SK-N-SH (cell line): ENCODE measurements around the gene PPAT. TPM values are rescaled to one million over a fixed set of nuclear protein-coding genes. Genes with fewer than 3 reads are reported as not detected.

Experiments
- CTCF ChIA-PET: fragments of 300-600, 350-600 bp; formaldehyde crosslinking; extraction: SDS; loops from one replicate; lab custom pipeline; 2021; lab: Yijun Ruan, JAX
- POLR2A ChIA-PET: fragments of 350-600 bp; sonication (Branson Sonifier 250); formaldehyde crosslinking; extraction: SDS; loops from one replicate; lab custom pipeline; 2020; ENCODE audit warnings: antibody characterized with exemption, inconsistent platforms; lab: Yijun Ruan, JAX
- DNase-seq: peaks from one replicate; pipeline ENCODE4 v3.0.0; 2012
- H2AFZ ChIP-seq: fragments of 200-600 bp; sonication (generic); 2 replicates; pipeline ENCODE4 v1.8.1; 2016; ENCODE audit warnings: antibody characterized with exemption, mild to moderate bottlenecking, low read depth
- H3F3A ChIP-seq: fragments of 200-600 bp; sonication (generic); replicated peaks from 2 replicates; pipeline ENCODE3; 2016; ENCODE audit warnings: antibody characterized with exemption, mild to moderate bottlenecking; ENCODE audit not compliant: insufficient read depth
- H3K27ac ChIP-seq, 2 experiments: fragments of 200-500 bp in 1 of 2; fragments of 200-600 bp in 1 of 2; sonication (Bioruptor generic) in 1 of 2; sonication (generic), shearing (Covaris generic) in 1 of 2; 2 replicates each; pipeline versions ENCODE4 v1.5.1 to v1.6.1; 2014 to 2016; ENCODE audit warnings: low read depth in 2 of 2, inconsistent platforms in 1 of 2, low read length in 1 of 2, mild to moderate bottlenecking in 1 of 2, mixed read lengths in 1 of 2
- H3K27me3 ChIP-seq: fragments of 200-600 bp; sonication (generic), shearing (Covaris generic); 2 replicates; pipeline ENCODE4 v1.6.1; 2016; ENCODE audit warnings: mixed run types; ENCODE audit not compliant: insufficient read depth
- H3K36me3 ChIP-seq, 2 experiments: fragments of 200-500 bp in 1 of 2; fragments of 200-600 bp in 1 of 2; sonication (Bioruptor generic) in 1 of 2; sonication (generic) in 1 of 2; replicated peaks in 1 of 2; 2 replicates each; pipeline versions ENCODE3 to v1.5.1; 2014 to 2016; ENCODE audit warnings: low read length in 1 of 2, mild to moderate bottlenecking in 1 of 2; ENCODE audit not compliant: insufficient read depth in 2 of 2, control insufficient read depth in 1 of 2
- H3K4me1 ChIP-seq, 2 experiments: fragments of 200-500 bp in 1 of 2; fragments of 200-600 bp in 1 of 2; sonication (Bioruptor generic) in 1 of 2; sonication (generic), shearing (Covaris generic) in 1 of 2; 2 replicates each; pipeline versions ENCODE4 v1.5.1 to v1.6.1; 2014 to 2016; ENCODE audit warnings: low read depth in 1 of 2, low read length in 1 of 2, mixed run types in 1 of 2; ENCODE audit not compliant: insufficient read depth in 2 of 2, control insufficient read depth in 1 of 2
- H3K4me2 ChIP-seq: fragments of 200-600 bp; sonication (generic), shearing (Covaris generic); 2 replicates; pipeline ENCODE4 v1.6.1; 2017; ENCODE audit warnings: mixed run types
- H3K4me3 ChIP-seq, 2 experiments: fragments of 200-500 bp in 1 of 2; fragments of 200-600 bp in 1 of 2; sonication (Bioruptor generic) in 1 of 2; sonication (generic), shearing (Covaris generic) in 1 of 2; 2 replicates each; pipeline versions ENCODE4 v1.5.1 to v1.8.1; 2014 to 2016; ENCODE audit warnings: low read depth in 2 of 2, inconsistent platforms in 1 of 2, low read length in 1 of 2, mild to moderate bottlenecking in 1 of 2, mixed read lengths in 1 of 2, moderate library complexity in 1 of 2
- H3K79me2 ChIP-seq: fragments of 200-600 bp; sonication (generic); 2 replicates; pipeline ENCODE4 v1.8.1; 2017; ENCODE audit warnings: mild to moderate bottlenecking; ENCODE audit not compliant: insufficient read depth
- H3K9ac ChIP-seq: fragments of 200-600 bp; sonication (generic); 2 replicates; pipeline ENCODE4 v1.6.1; 2017; ENCODE audit warnings: mixed run types
- H3K9me2 ChIP-seq: fragments of 200-600 bp; sonication (generic); 2 replicates; pipeline ENCODE4 v1.6.1; 2017; ENCODE audit warnings: mixed run types
- H3K9me3 ChIP-seq: fragments of 200-600 bp; sonication (generic); 2 replicates; pipeline ENCODE4 v1.6.1; 2017; ENCODE audit warnings: mixed run types, mild to moderate bottlenecking, moderate library complexity
- H4K20me1 ChIP-seq: fragments of 200-600 bp; sonication (generic); 2 replicates; pipeline ENCODE4 v1.6.1; 2017; ENCODE audit warnings: mild to moderate bottlenecking, mixed run types; ENCODE audit not compliant: insufficient read depth
- ELF1 ChIP-seq: IDR thresholded peaks from 2 replicates; pipeline ENCODE4 v1.4.0; 2012
- EZH2phosphoT487 ChIP-seq: fragments of 200-600 bp; sonication (generic); IDR thresholded peaks from 2 replicates; pipeline ENCODE4 v1.6.1; 2017; ENCODE audit warnings: low read depth, mixed run types, mild to moderate bottlenecking, antibody characterized with exemption, moderate library complexity, borderline replicate concordance
- FOXM1 ChIP-seq: IDR thresholded peaks from 2 replicates; pipeline ENCODE4 v1.4.0; 2012; ENCODE audit warnings: low read depth, mild to moderate bottlenecking
- IRF3 ChIP-seq: fragments of 150-350 bp; IDR thresholded peaks from 2 replicates; pipeline ENCODE4 v1.6.1; 2016; ENCODE audit warnings: mild to moderate bottlenecking, low read depth, low read length
- MEF2A ChIP-seq: IDR thresholded peaks from 2 replicates; pipeline ENCODE4 v1.4.0; 2012; ENCODE audit warnings: low read depth, borderline replicate concordance
- NFIC ChIP-seq: IDR thresholded peaks from 2 replicates; pipeline ENCODE4 v1.4.0; 2012; ENCODE audit warnings: borderline replicate concordance
- PBX3 ChIP-seq: IDR thresholded peaks from 2 replicates; pipeline ENCODE4; 2012
- RAD21 ChIP-seq: IDR thresholded peaks from 2 replicates; pipeline ENCODE4 v1.6.1; 2012; ENCODE audit warnings: mild to moderate bottlenecking, low read length
- REST ChIP-seq: IDR thresholded peaks from 2 replicates; pipeline ENCODE4 v1.6.1; 2012; ENCODE audit warnings: mild to moderate bottlenecking, low read depth, low read length, moderate library complexity
- TAF1 ChIP-seq: IDR thresholded peaks from 2 replicates; pipeline ENCODE4 v1.6.1; 2012; ENCODE audit warnings: low read depth, mild to moderate bottlenecking, low read length, moderate library complexity, borderline replicate concordance
- TCF12 ChIP-seq: IDR thresholded peaks from 2 replicates; pipeline ENCODE4 v1.4.0; 2012
- WGBS: methylation state at CpG from one replicate; pipeline ENCODE4 v1.1.6; 2017; ENCODE audit warnings: low lambda C conversion rate; 5-methylcytosine and 5-hydroxymethylcytosine counted together
- polyA plus RNA-seq, 3 experiments: library from polyadenylated mRNA; depleted of rRNA; stranded (reverse); fragments of >200 nt; gene quantifications; 2 replicates each; pipeline ENCODE4 v1.2.3, GENCODE V29; 2012

The PPAT gene
- polyA plus RNA-seq, 1 of the 3 experiments (the other 2 are of a cell fraction), result 7.4 TPM

- peaks cover 21 to 22% of the 10 kb centered on the region in 2 experiments for H3K36me3 ChIP-seq
- peaks cover 12% of the 10 kb centered on the region for H3F3A ChIP-seq
- peak overlapping the region in 1 of 2 experiments; percentile 3; a peak in 1 of 4 replicates for H3K27ac ChIP-seq
- H3K9ac ChIP-seq, result no peak overlapping the region
- H3K9me2 ChIP-seq, result no peaks in the 10 kb centered on the region
- peaks cover 12% of the 10 kb centered on the region; the same call in 1 of the 2 replicates for H4K20me1 ChIP-seq
- H3K27me3 ChIP-seq, result no peaks in the 10 kb centered on the region
- peaks cover 85% of the 10 kb centered on the region for H3K79me2 ChIP-seq
- H3K4me1 ChIP-seq, result peaks cover 2 to 7% of the 10 kb centered on the region in 2 experiments; a peak in 3 of 4 replicates
- no peak overlapping the region for H3K4me3 ChIP-seq
- ChIA-PET POLR2A (no interaction called here), CTCF (interaction anchor here (0.9 to 1.3 kb wide), 3 partner anchors 13 to 361 kb away, joined by 3 to 6 read pairs (median 3); no protein-coding TSS in a partner anchor)
- no peak for DNase-seq
- H2AFZ ChIP-seq, result no peak overlapping the region
- no peak overlapping the region for H3K4me2 ChIP-seq
- TF ChIP-seq MEF2A (no peak), EZH2phosphoT487 (no peak), TCF12 (no peak), PBX3 (no peak), REST (no peak), RAD21 (no peak), FOXM1 (no peak), NFIC (no peak), ELF1 (no peak)
- 87% methylated on average over 2 of the region's 2 CpGs for WGBS
- no peaks in the 10 kb centered on the region for H3K9me3 ChIP-seq
These were observed 3.4 kb upstream of the PPAT start for GRCh38 chr4:56438766-56439165.

- no peaks in the 10 kb centered on the region for H3K27me3 ChIP-seq
- H3F3A ChIP-seq, result peaks cover 13% of the 10 kb centered on the region
- peak overlapping the region; percentile 74 to 87 for H3K4me3 ChIP-seq
- peak; percentile 64 for DNase-seq
- peaks cover 1 to 6% of the 10 kb centered on the region in 2 experiments; a peak in 3 of 4 replicates for H3K4me1 ChIP-seq
- peak overlapping the region; percentile 97 for H3K4me2 ChIP-seq
- ChIA-PET POLR2A (interaction anchor here (0.7 to 2.9 kb wide), 4 partner anchors 9 to 47 kb away, joined by 3 to 29 read pairs (median 11); partner anchors contain the start of genes AASDH and SRP72), CTCF (interaction anchor here (1.0 to 2.6 kb wide), 4 partner anchors 10 to 966 kb away, joined by 3 to 21 read pairs (median 4); partner anchors contain the start of gene AASDH)
- H3K9me2 ChIP-seq, result no peaks in the 10 kb centered on the region
- peak overlapping the region; percentile 89 for H3K9ac ChIP-seq
- H2AFZ ChIP-seq, result peak overlapping the region; percentile 80
- no peaks in the 10 kb centered on the region for H3K9me3 ChIP-seq
- 0% methylated on average over 7 of the region's 15 CpGs for WGBS
- peaks cover 4% of the 10 kb centered on the region; the same call in 1 of the 2 replicates for H4K20me1 ChIP-seq
- H3K79me2 ChIP-seq, result peaks cover 86% of the 10 kb centered on the region
- peak overlapping the region; percentile 95 to 96 for H3K27ac ChIP-seq
- H3K36me3 ChIP-seq, result no peaks in the 10 kb centered on the region
- TF ChIP-seq ELF1, result no peak
- TF ChIP-seq IRF3, result no peak
- TF ChIP-seq TAF1, result 0 out of 2 replicates have a peak, but pooled peaks have one; percentile 20
These were observed 746 bp downstream of the PPAT start for GRCh38 chr4:56434599-56435139.
